ENCODE results near the gene VCAN. TPM values are rescaled to one million over a fixed set of nuclear protein-coding genes. Genes with fewer than 3 reads are reported as not detected.

The VCAN gene
- total and polyA plus RNA-seq, 2 of the 8 experiments (the other 6 are each of a cell fraction or from before 2014, with no cell fraction given): 146 to 404 TPM

GRCh38 chr5:83568186-83568585 lies 96.6 kb downstream of the VCAN start:
- Histone ChIP-seq H3K27me3 (replicated peaks in 1 of 4; ENCODE audit: control insufficient read depth in 3 of 4, extremely low read depth in 1 of 4, insufficient read depth in 3 of 4, low read length in 3 of 4) (no peaks in the 10 kb centered on the region), H2BK12ac (ENCODE audit: low read depth, low read length) (no peak overlapping the region), H3K4ac (replicated peaks; ENCODE audit: insufficient read length, low read depth, low read length) (no peak overlapping the region), H3K4me2 (ENCODE audit: insufficient read depth in 1 of 2, low read depth in 2 of 2, low read length in 2 of 2) (no peak overlapping the region), H3K9ac (replicated peaks in 1 of 4; ENCODE audit: extremely low read depth in 1 of 4, low read depth in 3 of 4, low read length in 3 of 4) (no peak overlapping the region), H3K14ac (ENCODE audit: insufficient read length) (no peak overlapping the region), H3K56ac (replicated peaks; ENCODE audit: insufficient read length, low read depth, low read length) (no peak overlapping the region), H3K23me2 (ENCODE audit: low read depth, low read length) (no peaks in the 10 kb centered on the region), H4K91ac (replicated peaks; ENCODE audit: insufficient read length, low read length) (no peak overlapping the region), H2BK5ac (ENCODE audit: low read depth, low read length) (no peak overlapping the region), H3K79me1 (ENCODE audit: low read depth, low read length) (no peaks in the 10 kb centered on the region), H3K18ac (ENCODE audit: extremely low read depth, low read length) (no peak overlapping the region), H3K4me3 (ENCODE audit: extremely low read depth in 1 of 4, insufficient read depth in 2 of 4, low read depth in 3 of 4, low read length in 4 of 4) (no peak overlapping the region), H4K20me1 (replicated peaks in 1 of 2; ENCODE audit: control insufficient read depth in 1 of 2, insufficient read depth in 2 of 2, low read length in 2 of 2) (peaks cover 1 to 3% of the 10 kb centered on the region in 2 experiments), H3K4me1 (replicated peaks in 1 of 4; ENCODE audit: control insufficient read depth in 3 of 4, insufficient read depth in 4 of 4, low read length in 3 of 4) (no peaks in the 10 kb centered on the region), H3K9me3 (ENCODE audit: insufficient read depth in 2 of 2, low read depth in 1 of 2, low read length in 1 of 2) (no peaks in the 10 kb centered on the region), H2BK120ac (replicated peaks; ENCODE audit: low read depth, low read length) (no peak overlapping the region), H2BK15ac (ENCODE audit: low read length) (no peak overlapping the region), H2BK20ac (ENCODE audit: low read length) (no peak overlapping the region), H3K79me2 (ENCODE audit: control insufficient read depth in 1 of 2, insufficient read depth in 2 of 2, low read length in 2 of 2) (peaks cover 0 to 3% of the 10 kb centered on the region in 2 experiments; a peak in 1 of 4 replicates), H3K27ac (ENCODE audit: low read depth, low read length) (no peak overlapping the region; the same call in 1 of the 2 replicates), H3K23ac (ENCODE audit: insufficient read length) (no peak overlapping the region), H2AFZ (ENCODE audit: low read length) (no peak overlapping the region), H2AK5ac (ENCODE audit: low read depth, low read length) (no peak overlapping the region), H3K36me3 (ENCODE audit: control insufficient read depth in 2 of 4, insufficient read depth in 4 of 4, low read length in 3 of 4) (peaks cover 0 to 51% (median 23%) of the 10 kb centered on the region in 4 experiments; a peak in 7 of 8 replicates), H4K5ac (ENCODE audit: insufficient read length, low read depth, low read length) (no peak overlapping the region), H4K8ac (ENCODE audit: extremely low read depth, insufficient read depth, low read length) (no peak overlapping the region)
- ChIA-PET POLR2A (ENCODE audit: partially characterized antibody) (interaction anchor here (0.8 kb wide), 1 partner anchor 82 kb away, joined by 3 read pairs; no protein-coding TSS in a partner anchor), CTCF (ENCODE audit: partially characterized antibody) (interaction anchor here (1.1 kb wide), 1 partner anchor 11 kb away, joined by 3 read pairs; no protein-coding TSS in a partner anchor)
- DNase-seq (ENCODE audit: low read depth in 1 of 2, low spot score in 2 of 2): no peak
- TF ChIP-seq HDAC6 (IDR thresholded peaks at IDR 0.05; ENCODE audit: low read depth, low read length) (no peak), TBP (IDR thresholded peaks at IDR 0.05; ENCODE audit: low read depth, low read length) (no peak), BCL11A (IDR thresholded peaks at IDR 0.05; ENCODE audit: low read depth in 2 of 2, low read length in 2 of 2) (no peak), JUN (IDR thresholded peaks at IDR 0.05; ENCODE audit: low read depth, low read length) (no peak), KDM4A (IDR thresholded peaks at IDR 0.05; ENCODE audit: low read depth, low read length, severe bottlenecking) (no peak), MAFK (IDR thresholded peaks at IDR 0.05; ENCODE audit: low read depth, low read length) (no peak), ATF3 (IDR thresholded peaks at IDR 0.05; ENCODE audit: insufficient read depth, low read depth, low read length) (no peak), CHD1 (IDR thresholded peaks at IDR 0.05; ENCODE audit: low read depth, low read length) (no peak), KDM1A (IDR thresholded peaks at IDR 0.05; ENCODE audit: borderline replicate concordance, low read length) (no peak), NRF1 (IDR thresholded peaks at IDR 0.05; ENCODE audit: low read depth, low read length) (no peak), CEBPB (IDR thresholded peaks at IDR 0.05; ENCODE audit: low read depth, low read length) (no peak)
- WGBS, 2 experiments (ENCODE audit: extremely low coverage in 1 of 2, insufficient coverage in 1 of 2, insufficient read length in 1 of 2, insufficient replicate concordance in 2 of 2, low coverage in 1 of 2, low lambda C conversion rate in 2 of 2, missing lambda C conversion rate in 1 of 2): 95% methylated on average over 2 of the region's 2 CpGs; no CpG with 5 or more reads in 1 of the 2 experiments
- FAIRE-seq: no peak

All from H1 (cell line).